HCT116 (cell line): ENCODE results near the gene SRF. TPM values are rescaled to one million over a fixed set of nuclear protein-coding genes. Genes with fewer than 3 reads are reported as not detected.

Experiments used
- ATAC-seq: fragments of 200-7000 bp; cut with Tn5 transposase; 2 replicates; pipeline ENCODE4 v1.9.1; 2020; ENCODE audit warnings: mild to moderate bottlenecking, moderate library complexity
- BruUV-seq: library from RNA; stranded (reverse); fragments of 400-500 nt; replicated peaks from 2 replicates; lab custom pipeline; 2021; lab: Mats Ljungman, UMichigan
- CTCF ChIA-PET: fragments of 300-600 bp; sonication (Branson Sonifier 250); formaldehyde crosslinking; loops from one replicate; lab custom pipeline; 2021; ENCODE audit warnings: antibody characterized with exemption; lab: Charles Lee
- POLR2A ChIA-PET: fragments of 300-600, 350-600 bp; sonication (Branson Sonifier 250); formaldehyde crosslinking; loops from one replicate; lab custom pipeline; 2021; ENCODE audit warnings: antibody characterized with exemption; lab: Charles Lee
- RAD21 ChIA-PET, 2 experiments: fragments of 300-600 bp; sonication (Branson Sonifier 250); formaldehyde crosslinking; loops; one replicate each; lab custom pipeline; 2023; ENCODE audit warnings: low total read pairs in 2 of 2; ENCODE audit not compliant: uncharacterized antibody in 2 of 2, unreplicated experiment in 2 of 2, low non-redundant PET in 1 of 2; lab: Charles Lee
- DNase-seq: peaks from one replicate; pipeline ENCODE4 v3.0.0-alpha.2; 2010; ENCODE audit warnings: low read depth, low spot score
- H2AFZ ChIP-seq: fragments of 200-600 bp; shearing (Covaris generic), sonication (generic); 2 replicates; pipeline ENCODE4 v1.6.1; 2017; ENCODE audit warnings: low read depth, mixed run types, mixed read lengths, antibody characterized with exemption, low read length; ENCODE audit not compliant: poor library complexity, severe bottlenecking
- H3K27ac ChIP-seq: 2 replicates; pipeline ENCODE4 v1.5.1; 2012; ENCODE audit warnings: low read depth, low read length
- H3K27me3 ChIP-seq: fragments of 200-600 bp; sonication (generic); 2 replicates; pipeline ENCODE4 v1.6.1; 2016; ENCODE audit warnings: mixed run types, low read length, mixed read lengths; ENCODE audit not compliant: insufficient read depth
- H3K36me3 ChIP-seq, 2 experiments: fragments of 200-500 bp in 1 of 2; fragments of 200-600 bp in 1 of 2; sonication (Bioruptor generic) in 1 of 2; sonication (generic) in 1 of 2; 2 replicates each; pipeline versions ENCODE4 v1.5.1 to v1.6.1; 2014 to 2016; ENCODE audit warnings: low read length in 2 of 2, inconsistent platforms in 1 of 2, mixed read lengths in 1 of 2, mixed run types in 1 of 2; ENCODE audit not compliant: insufficient read depth in 2 of 2, control insufficient read depth in 1 of 2
- H3K4me1 ChIP-seq, 2 experiments: fragments of 200-600 bp in 1 of 2; sonication (generic) in 1 of 2; 2 replicates each; pipeline versions ENCODE4 v1.5.1 to v1.6.1; 2012 to 2017; ENCODE audit warnings: low read length in 2 of 2, inconsistent platforms in 1 of 2, mild to moderate bottlenecking in 1 of 2, mixed read lengths in 1 of 2, mixed run types in 1 of 2, moderate library complexity in 1 of 2; ENCODE audit not compliant: insufficient read depth in 2 of 2, control insufficient read depth in 1 of 2
- H3K4me2 ChIP-seq: fragments of 200-600 bp; sonication (generic); 2 replicates; pipeline ENCODE4 v1.6.1; 2017; ENCODE audit warnings: mixed run types, low read length, mixed read lengths
- H3K4me3 ChIP-seq, 2 experiments: fragments of 200-600 bp in 1 of 2; sonication (generic) in 1 of 2; replicated peaks in 1 of 2; 2 replicates each; pipeline ENCODE4 v1.5.1; 2011 to 2016; ENCODE audit warnings: low read length in 2 of 2, control low read depth in 1 of 2, low read depth in 1 of 2, mild to moderate bottlenecking in 1 of 2, mixed read lengths in 1 of 2, mixed run types in 1 of 2
- H3K79me2 ChIP-seq: fragments of 200-600 bp; sonication (generic); 2 replicates; pipeline ENCODE4 v1.6.1; 2017; ENCODE audit warnings: mild to moderate bottlenecking, mixed run types, low read length, moderate library complexity, mixed read lengths; ENCODE audit not compliant: insufficient read depth
- H3K9ac ChIP-seq: fragments of 200-600 bp; sonication (generic); 2 replicates; pipeline ENCODE4 v1.6.1; 2016; ENCODE audit warnings: low read length, mixed read lengths
- H3K9me2 ChIP-seq: fragments of 200-600 bp; sonication (generic), shearing (Covaris generic); 2 replicates; pipeline ENCODE4 v1.6.1; 2017; ENCODE audit warnings: mixed run types, mild to moderate bottlenecking, moderate library complexity; ENCODE audit not compliant: insufficient read depth
- H3K9me3 ChIP-seq, 2 experiments: fragments of 200-500 bp in 1 of 2; fragments of 200-600 bp in 1 of 2; sonication (Bioruptor generic) in 1 of 2; sonication (generic) in 1 of 2; 2 replicates each; pipeline ENCODE4 v1.6.1; 2014 to 2017; ENCODE audit warnings: low read length in 2 of 2, mixed read lengths in 2 of 2, inconsistent platforms in 1 of 2, low read depth in 1 of 2, mild to moderate bottlenecking in 1 of 2, mixed run types in 1 of 2, moderate library complexity in 1 of 2; ENCODE audit not compliant: control insufficient read depth in 1 of 2, insufficient read depth in 1 of 2
- H4K20me1 ChIP-seq: fragments of 200-600 bp; sonication (generic), shearing (Covaris generic); 2 replicates; pipeline ENCODE4 v1.6.1; 2017; ENCODE audit warnings: mixed run types, mild to moderate bottlenecking, moderate library complexity; ENCODE audit not compliant: insufficient read depth
- ATF3 ChIP-seq: IDR thresholded peaks from 2 replicates; pipeline ENCODE4 v1.6.1; 2012
- CEBPB ChIP-seq: IDR thresholded peaks from 2 replicates; pipeline ENCODE4 v1.6.1; 2012; ENCODE audit warnings: low read depth
- CTCF ChIP-seq, 3 experiments: fragments of 200-600 bp in 1 of 3; sonication (generic) in 1 of 3; IDR thresholded peaks in 2 of 3; conservative IDR thresholded peaks in 1 of 3; 2 replicates each; pipeline ENCODE4 v1.5.1; 2012 to 2017; ENCODE audit warnings: low read depth in 2 of 3, low read length in 2 of 3, antibody characterized with exemption in 1 of 3, borderline replicate concordance in 1 of 3, control low read depth in 1 of 3, mild to moderate bottlenecking in 1 of 3, mixed read lengths in 1 of 3, mixed run types in 1 of 3, moderate library complexity in 1 of 3; ENCODE audit not compliant: insufficient read depth in 1 of 3
- EGR1 ChIP-seq: IDR thresholded peaks from 2 replicates; pipeline ENCODE4 v1.6.1; 2012; ENCODE audit warnings: low read depth
- ELF1 ChIP-seq: IDR thresholded peaks from 2 replicates; pipeline ENCODE4 v1.6.1; 2012; ENCODE audit warnings: low read depth, borderline replicate concordance
- EZH2phosphoT487 ChIP-seq: fragments of 200-600 bp; IDR thresholded peaks from 2 replicates; pipeline ENCODE4 v1.6.1; 2018; ENCODE audit warnings: antibody characterized with exemption, borderline replicate concordance
- JUND ChIP-seq: IDR thresholded peaks from 2 replicates; pipeline ENCODE4 v1.6.1; 2012
- POLR2AphosphoS5 ChIP-seq: IDR thresholded peaks from 2 replicates; pipeline ENCODE4 v1.6.1; 2011; ENCODE audit warnings: mild to moderate bottlenecking, low read depth, low read length, moderate library complexity
- RAD21 ChIP-seq: IDR thresholded peaks from 2 replicates; pipeline ENCODE4 v1.6.1; 2012; ENCODE audit warnings: low read depth, mild to moderate bottlenecking
- REST ChIP-seq: IDR thresholded peaks from 2 replicates; pipeline ENCODE4 v1.6.1; 2012; ENCODE audit warnings: low read depth
- SIN3A ChIP-seq: IDR thresholded peaks from 2 replicates; pipeline ENCODE4 v1.6.1; 2012; ENCODE audit warnings: low read depth
- SP1 ChIP-seq: IDR thresholded peaks from 2 replicates; pipeline ENCODE4 v1.6.1; 2012; ENCODE audit warnings: low read depth
- TCF7L2 ChIP-seq: IDR thresholded peaks from 2 replicates; pipeline ENCODE4 v1.7.0; 2011; ENCODE audit warnings: borderline replicate concordance, inconsistent platforms; ENCODE audit not compliant: insufficient read depth, insufficient read length; ENCODE audit errors: extremely low read depth
- ZFX ChIP-seq: fragments of 450-650 bp; IDR thresholded peaks from 2 replicates; pipeline ENCODE4 v1.6.1; 2017
- intact Hi-C: fragments of 100-400 bp; cut with micrococcal nuclease; formaldehyde crosslinking; loops from 2 replicates; pipeline ENCODE4 v1.10.0; 2022
- total RNA-seq: library from RNA; stranded (reverse); gene quantifications from one replicate; pipeline ENCODE4 v1.2.1, GENCODE V29; 2021; ENCODE audit not compliant: unreplicated experiment
- TF ChIP-seq, protein P1 (sequence below): IDR thresholded peaks from 2 replicates; pipeline ENCODE4 v1.6.1; 2012

Gene SRF
- total RNA-seq, 1 experiment from 2014 or later = 28.1 TPM

DNA sequence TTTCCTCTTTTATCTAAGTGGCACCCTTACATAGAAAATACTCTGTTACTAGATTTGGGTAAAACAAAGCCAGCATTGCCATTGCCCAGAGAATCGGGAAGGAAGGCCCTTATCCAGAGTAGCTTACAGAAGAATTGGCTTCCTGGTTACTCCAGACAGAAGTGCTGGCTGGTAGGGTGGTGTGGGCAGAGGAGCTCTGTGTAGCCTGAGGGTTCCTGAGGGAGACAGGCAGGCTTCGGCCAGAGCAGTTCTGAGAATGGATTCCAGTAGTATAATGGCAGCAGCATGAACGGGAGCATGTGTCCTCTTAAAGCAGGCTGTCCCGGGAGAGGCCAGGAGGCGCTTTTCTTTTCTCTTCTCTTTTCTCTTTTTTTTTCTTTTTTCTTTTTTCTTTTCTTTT is 22.9 kb downstream of the SRF start:
- H3K9me3 ChIP-seq = no peaks in the 10 kb centered on the region
- no peaks in the 10 kb centered on the region for H3K79me2 ChIP-seq
- H3K4me1 ChIP-seq = no peaks in the 10 kb centered on the region
- H3K4me3 ChIP-seq = no peak overlapping the region
- no peak overlapping the region for H3K27ac ChIP-seq
- no peaks in the 10 kb centered on the region for H3K27me3 ChIP-seq
- H2AFZ ChIP-seq = no peak overlapping the region
- no peak overlapping the region for H3K4me2 ChIP-seq
- ChIA-PET RAD21 (no interaction called here), CTCF (no interaction called here), POLR2A (no interaction called here)
- H4K20me1 ChIP-seq = no peaks in the 10 kb centered on the region
- ATAC-seq (no peak), DNase-seq (no peak)
- H3K9ac ChIP-seq = no peak overlapping the region
- intact Hi-C loops = no loop called here
- H3K9me2 ChIP-seq = no peaks in the 10 kb centered on the region
- H3K36me3 ChIP-seq = peaks cover 0 to 3% of the 10 kb centered on the region in 2 experiments; a peak in 2 of 4 replicates
- BruUV-seq = no TSS peak
- TF ChIP-seq RAD21 = no peak
- no peak for TF ChIP-seq ZFX
- no peak for TF ChIP-seq REST
- TF ChIP-seq POLR2AphosphoS5 = no peak
- no peak for TF ChIP-seq ELF1
- no peak for TF ChIP-seq SIN3A
- TF ChIP-seq TCF7L2 = no peak
- TF ChIP-seq EGR1 = no peak
- no peak for TF ChIP-seq SP1
- TF ChIP-seq, protein P1, sequence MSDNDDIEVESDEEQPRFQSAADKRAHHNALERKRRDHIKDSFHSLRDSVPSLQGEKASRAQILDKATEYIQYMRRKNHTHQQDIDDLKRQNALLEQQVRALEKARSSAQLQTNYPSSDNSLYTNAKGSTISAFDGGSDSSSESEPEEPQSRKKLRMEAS = no peak
- no peak for TF ChIP-seq ATF3
- TF ChIP-seq CEBPB = no peak
- TF ChIP-seq JUND = no peak
- no peak for TF ChIP-seq EZH2phosphoT487
- no peak for TF ChIP-seq CTCF (IDR thresholded peaks at IDR 0.05 in 2 of 3, conservative IDR thresholded peaks at IDR 0.05 in 1 of 3; ENCODE audit: borderline replicate concordance in 1 of 3, insufficient read depth in 1 of 3, low read depth in 2 of 3, low read length in 2 of 3)
